NCI-H524 treated with DMSO at 0.1 percent for 48 hours (cell line): Measurements from ENCODE around the gene CSF2RB.

Source experiments
- DNase-seq: peaks from one replicate; lab custom pipeline; 2025; lab: John Stamatoyannopoulos, UW

CSF2RB gene

GRCh38 chr22:36936362-36937116 lies 23.1 kb downstream of the CSF2RB start:
- no peak for DNase-seq

DNA sequence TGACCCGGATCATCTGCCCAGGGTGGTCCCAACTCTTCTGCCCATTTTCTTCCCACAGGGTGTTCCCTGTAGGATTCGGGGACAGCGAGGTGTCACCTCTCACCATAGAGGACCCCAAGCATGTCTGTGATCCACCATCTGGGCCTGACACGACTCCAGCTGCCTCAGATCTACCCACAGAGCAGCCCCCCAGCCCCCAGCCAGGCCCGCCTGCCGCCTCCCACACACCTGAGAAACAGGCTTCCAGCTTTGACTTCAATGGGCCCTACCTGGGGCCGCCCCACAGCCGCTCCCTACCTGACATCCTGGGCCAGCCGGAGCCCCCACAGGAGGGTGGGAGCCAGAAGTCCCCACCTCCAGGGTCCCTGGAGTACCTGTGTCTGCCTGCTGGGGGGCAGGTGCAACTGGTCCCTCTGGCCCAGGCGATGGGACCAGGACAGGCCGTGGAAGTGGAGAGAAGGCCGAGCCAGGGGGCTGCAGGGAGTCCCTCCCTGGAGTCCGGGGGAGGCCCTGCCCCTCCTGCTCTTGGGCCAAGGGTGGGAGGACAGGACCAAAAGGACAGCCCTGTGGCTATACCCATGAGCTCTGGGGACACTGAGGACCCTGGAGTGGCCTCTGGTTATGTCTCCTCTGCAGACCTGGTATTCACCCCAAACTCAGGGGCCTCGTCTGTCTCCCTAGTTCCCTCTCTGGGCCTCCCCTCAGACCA lies 24.0 kb downstream of the CSF2RB start:
- no peak for DNase-seq

- DNase-seq, result no peak
Observed at GRCh38 chr22:36938028-36938425, 24.6 kb downstream of the CSF2RB start.

- DNase-seq, result no peak
Observed at GRCh38 chr22:36938886-36939285, 25.5 kb downstream of the CSF2RB start.

DNA sequence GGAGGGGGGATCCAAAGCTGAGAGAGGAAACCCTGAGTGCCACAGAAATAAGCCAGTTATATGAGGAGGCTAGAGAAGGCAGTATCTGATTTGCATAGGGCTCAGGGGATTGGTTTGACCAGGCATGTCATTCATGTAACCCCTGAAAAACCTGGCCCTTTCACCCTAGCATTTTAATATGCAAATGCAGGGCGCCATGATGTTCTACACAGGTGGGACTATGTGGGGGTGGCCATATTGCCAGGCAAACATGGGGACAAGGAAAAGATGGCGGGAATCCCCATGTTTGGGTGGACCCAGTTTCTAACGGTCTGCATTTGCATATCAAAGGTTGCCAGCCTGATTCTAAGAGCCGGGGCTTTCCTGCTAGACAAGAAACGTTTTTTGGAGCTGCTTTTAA lies 27.2 kb downstream of the CSF2RB start:
- no peak for DNase-seq

DNA sequence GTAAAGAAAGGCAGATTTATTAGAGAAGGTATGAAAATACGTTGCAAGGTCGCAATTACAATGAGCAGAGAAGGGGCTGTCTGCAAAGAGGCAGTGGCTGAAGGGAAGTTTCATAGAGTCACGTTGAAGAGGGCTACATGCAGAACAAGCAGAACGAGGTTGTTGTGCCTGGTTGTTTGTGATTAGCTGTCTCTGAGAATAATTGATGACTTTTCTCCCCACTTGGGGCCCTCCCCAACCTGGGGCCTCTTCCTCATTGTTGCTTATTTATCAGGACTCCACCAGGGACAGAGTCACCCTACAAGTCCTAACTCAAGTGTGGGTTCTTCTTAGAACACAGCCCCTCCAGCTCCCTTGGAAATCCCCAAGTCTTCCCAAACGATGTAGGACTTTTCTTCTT lies 29.1 kb downstream of the CSF2RB start:
- no peak for DNase-seq

DNA sequence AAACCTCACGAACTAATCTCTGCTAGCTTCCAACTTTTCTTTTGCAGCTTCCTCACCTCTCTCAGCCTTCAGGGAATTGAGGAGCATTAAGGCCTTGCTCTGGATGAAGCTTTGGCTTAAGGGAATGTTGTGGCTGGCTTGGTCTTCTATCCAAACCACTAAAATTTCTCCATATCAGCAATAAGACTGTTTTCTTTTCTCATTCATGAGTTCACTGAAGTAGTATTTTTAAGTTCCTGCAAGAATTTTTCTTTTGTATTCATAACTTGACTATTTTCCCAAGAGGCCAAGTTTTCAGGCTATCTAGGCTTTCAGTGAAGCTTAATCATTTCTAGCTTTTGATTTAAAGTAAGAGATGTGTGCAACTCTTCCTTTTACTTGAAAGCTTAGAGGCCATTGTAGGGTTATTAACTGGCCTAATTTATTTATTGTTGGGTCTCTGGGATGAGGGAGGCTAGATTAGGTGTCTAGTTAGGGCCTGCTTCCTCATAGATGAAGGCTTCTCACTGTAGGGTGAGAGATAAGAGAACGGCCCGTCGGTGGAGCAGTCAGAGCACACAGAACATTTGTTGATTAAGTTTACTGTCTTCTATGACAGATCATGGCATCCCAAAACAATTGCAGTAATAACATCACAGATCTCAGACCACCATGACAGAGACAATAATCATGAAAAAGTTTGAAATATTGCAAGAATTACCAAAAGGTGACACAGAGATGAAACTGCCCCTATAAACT lies 33.2 kb downstream of the CSF2RB start:
- DNase-seq, result no peak

DNA sequence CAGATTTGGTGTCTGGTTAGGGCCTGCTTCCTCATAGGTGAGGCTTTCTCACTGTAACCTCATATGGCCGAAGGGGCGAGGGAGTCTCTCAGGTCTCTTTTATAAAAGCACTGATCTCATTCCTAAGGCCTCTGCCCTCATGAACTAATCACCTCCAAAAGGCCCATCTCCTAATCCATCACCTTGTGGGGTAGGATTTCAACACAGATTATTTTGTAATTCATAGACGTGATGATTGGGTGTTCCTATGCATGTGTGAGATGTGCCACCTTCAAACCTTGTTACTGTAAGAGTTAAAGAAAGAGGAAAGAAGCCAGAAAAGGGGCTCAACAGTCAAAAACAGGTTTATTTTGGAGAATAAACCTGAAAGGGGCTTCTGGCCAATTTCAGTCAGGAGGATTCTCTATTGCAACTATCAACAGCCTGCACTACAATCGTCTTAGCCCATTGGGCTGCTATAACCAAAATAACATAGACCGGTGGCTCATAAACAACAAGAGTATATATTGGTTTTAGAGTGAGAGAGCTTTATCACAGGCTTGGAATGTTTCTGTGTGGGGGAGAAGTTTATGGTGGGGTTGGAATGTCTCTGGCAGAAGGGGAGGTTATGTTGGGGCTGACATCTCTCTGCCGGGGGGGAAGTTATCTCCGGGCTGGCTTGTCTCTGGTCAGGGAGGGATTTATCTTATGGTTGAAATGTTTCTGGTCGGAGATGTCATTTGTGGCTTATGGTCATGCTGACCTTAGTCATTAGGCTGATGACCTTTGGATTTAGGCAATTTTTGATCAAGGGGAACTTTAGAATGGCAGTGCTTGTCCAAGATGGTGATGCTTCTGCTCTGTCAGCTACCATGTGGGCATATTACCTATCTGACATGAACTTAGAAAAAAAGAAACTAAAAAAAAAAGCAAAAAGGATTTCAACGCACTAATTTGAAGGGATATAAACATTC lies 35.1 kb downstream of the CSF2RB start:
- DNase-seq, result no peak

GRCh38 chr22:36950797-36951590 lies 37.6 kb downstream of the CSF2RB start:
- DNase-seq, result no peak

- no peak for DNase-seq
Observed at GRCh38 chr22:36951746-36952145, 38.3 kb downstream of the CSF2RB start.

GRCh38 chr22:36953239-36954080 lies 40.0 kb downstream of the CSF2RB start:
- DNase-seq, result no peak

DNA sequence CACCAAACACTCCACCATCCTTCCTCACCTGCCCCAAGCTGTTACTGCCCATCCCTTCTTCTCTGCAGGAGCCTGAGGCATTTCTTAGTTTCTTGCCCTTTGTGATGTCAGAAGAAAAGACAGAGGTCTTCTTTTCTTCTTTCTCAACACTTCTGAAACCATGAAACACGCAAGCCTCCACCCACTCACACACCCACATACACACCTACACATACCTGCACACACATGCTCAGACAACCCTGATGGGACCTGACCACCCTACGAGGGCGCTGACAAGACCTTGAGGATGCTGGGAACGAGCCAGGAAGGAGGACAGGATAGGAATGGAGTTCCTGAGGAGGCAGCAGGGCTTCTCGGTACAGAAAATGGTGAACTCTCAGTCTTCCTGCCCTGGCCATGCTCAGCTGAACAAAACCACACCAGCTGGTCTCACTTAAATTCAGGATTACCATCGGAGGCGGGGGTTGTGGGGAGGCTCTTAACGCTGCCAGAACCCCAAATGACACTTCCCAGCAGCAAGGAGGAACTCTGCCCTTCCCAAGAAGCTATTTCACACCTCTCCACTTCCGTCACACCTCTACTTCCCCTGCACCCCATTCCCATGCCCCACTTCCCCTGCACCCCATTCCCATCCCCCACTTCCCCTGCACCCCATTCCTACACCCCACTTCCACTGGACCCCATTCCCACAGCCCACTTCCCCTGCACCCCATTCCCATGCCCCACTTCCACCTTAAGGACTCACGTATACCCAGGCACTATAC lies 41.0 kb downstream of the CSF2RB start:
- DNase-seq, result peak; percentile 9

DNA sequence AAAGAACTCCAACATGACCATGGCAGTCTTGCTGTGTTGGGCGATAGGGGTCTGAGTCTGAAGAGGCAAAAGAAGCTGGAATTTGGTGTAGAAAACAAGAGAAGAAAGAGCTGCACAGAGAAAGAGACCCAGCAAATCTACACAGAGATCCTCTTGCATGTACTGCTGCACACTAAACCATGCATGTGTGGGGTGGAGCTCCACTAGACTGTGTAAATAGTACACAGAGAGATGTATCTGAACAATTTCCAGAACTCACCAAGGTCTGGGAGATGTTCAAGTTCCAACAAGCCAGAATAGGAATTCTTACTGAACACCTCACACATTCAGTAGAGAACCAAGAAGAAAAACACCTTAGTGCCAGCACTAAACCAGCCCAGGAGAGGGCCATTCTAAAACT lies 42.3 kb downstream of the CSF2RB start:
- DNase-seq, result no peak

DNA sequence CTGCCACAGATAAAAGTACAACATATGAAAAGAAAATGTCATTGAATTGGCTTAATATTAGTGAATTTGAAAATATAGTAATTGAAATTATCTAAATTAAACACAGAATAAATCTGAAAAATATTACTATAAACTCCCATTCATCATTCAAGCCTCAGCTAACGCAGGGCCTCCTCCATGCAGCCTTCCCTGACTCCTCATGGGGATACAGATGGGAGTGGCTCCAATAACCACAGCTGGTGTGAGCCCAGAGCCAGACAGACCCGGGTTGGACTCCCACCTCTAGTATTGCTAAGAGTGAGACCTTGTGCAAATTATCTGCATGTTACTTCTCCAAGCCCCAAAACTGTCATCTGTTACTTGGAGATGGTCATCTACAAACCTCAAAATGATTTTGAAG lies 44.9 kb downstream of the CSF2RB start:
- DNase-seq, result no peak

DNA sequence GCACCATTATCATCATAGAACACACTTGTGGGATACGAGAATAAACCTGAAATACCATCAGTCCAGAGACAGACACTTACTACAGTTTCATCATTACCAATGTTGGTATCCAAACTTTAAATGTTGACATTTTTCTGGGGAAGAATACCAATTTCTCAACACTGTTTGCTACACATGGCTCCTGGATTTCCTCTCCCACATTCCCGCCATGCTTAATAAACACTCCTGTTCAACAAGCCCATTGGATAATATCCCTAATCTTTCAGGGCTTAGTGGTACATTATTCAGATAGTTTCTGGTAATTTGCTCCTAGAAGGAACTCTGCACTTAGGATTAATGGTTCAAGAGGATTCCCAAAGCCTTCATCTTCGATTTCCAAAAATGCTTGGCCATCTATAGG lies 48.2 kb downstream of the CSF2RB start:
- DNase-seq, result no peak

GRCh38 chr22:36963302-36963701 lies 49.9 kb downstream of the CSF2RB start:
- no peak for DNase-seq

GRCh38 chr22:36964106-36964505 lies 50.7 kb downstream of the CSF2RB start:
- DNase-seq, result no peak

DNA sequence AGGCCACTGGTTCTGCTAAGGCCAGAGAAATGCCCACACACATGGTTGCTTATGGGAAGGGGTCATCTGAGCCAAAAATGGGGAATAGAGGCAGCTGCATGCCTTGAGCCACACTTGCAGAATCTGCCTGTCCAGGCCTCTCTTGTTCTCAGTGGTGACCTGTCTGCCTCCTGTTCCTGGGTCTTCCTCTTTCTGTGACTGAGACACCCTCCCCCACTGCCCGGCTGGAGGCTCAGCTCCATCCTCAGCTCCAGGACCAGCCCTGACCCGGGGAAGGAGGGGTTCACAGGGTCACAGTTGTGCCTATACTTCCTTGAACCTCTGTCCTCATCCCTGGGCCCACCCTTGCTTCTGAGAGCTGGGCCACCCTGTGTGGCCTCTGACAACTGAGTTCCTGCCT lies 52.3 kb downstream of the CSF2RB start:
- DNase-seq, result no peak

DNA sequence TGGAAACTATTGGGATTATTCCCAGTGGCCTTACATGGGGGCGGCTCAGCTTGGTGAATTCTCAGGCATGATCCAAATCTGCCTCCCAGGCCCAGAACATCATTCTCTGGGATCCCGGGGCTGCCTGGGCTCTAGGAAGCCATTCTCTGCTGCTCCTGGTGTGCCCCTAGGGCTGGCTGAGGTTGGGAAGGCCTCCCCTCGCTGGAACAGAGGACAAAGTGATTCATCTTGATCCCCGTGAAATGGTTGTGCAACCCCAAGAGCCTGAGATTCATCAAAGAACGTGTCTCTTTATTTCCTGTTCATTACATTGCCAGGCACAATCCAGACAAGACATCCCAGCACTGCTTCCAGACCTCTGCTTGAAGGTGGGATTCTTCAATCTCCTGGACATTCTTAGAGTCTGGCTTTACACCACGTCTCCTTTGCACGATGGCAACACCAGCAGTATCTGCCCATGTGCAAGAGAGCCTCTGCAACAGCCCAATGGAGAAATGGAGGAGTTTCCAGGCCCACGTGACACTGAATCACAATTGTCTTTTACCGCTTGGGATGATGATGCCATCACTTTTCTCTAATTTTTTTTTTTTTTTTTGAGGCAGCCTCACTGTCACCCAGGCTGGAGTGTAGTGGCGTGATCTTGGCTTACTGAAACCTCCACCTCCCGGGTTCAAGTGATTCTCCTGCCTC lies 53.6 kb downstream of the CSF2RB start:
- DNase-seq, result no peak
